Hepatocyte (in vitro differentiated cells): ENCODE measurements around the gene MBNL1. TPM values are rescaled to one million over a fixed set of nuclear protein-coding genes. Genes with fewer than 3 reads are reported as not detected.

Experiments used
- DNase-seq: peaks from one replicate; pipeline ENCODE4 v3.0.0-alpha.2; 2016; ENCODE audit warnings: low spot score
- H2AFZ ChIP-seq: fragments of 200-600 bp; sonication (generic); 2 replicates; pipeline ENCODE4 v1.6.0; 2016; ENCODE audit warnings: antibody characterized with exemption, mild to moderate bottlenecking
- H3K27ac ChIP-seq: fragments of 200-600 bp; sonication (generic); 2 replicates; pipeline ENCODE4 v1.5.1; 2016; ENCODE audit warnings: mild to moderate bottlenecking
- H3K27me3 ChIP-seq: fragments of 200-600 bp; sonication (generic); 2 replicates; pipeline ENCODE4 v1.6.1; 2016
- H3K36me3 ChIP-seq: fragments of 200-600 bp; sonication (generic); replicated peaks from 2 replicates; pipeline ENCODE4 v1.5.1; 2016; ENCODE audit warnings: low read depth; ENCODE audit not compliant: insufficient read depth
- H3K4me1 ChIP-seq: fragments of 200-600 bp; sonication (generic); 2 replicates; pipeline ENCODE4 v1.5.1; 2016; ENCODE audit warnings: mild to moderate bottlenecking, moderate library complexity; ENCODE audit not compliant: insufficient read depth
- H3K4me2 ChIP-seq: fragments of 200-600 bp; sonication (generic); 2 replicates; pipeline ENCODE4 v1.6.0; 2016
- H3K4me3 ChIP-seq: fragments of 200-600 bp; sonication (generic); 2 replicates; pipeline ENCODE4 v1.5.1; 2016; ENCODE audit warnings: mild to moderate bottlenecking
- H3K79me2 ChIP-seq: fragments of 200-600 bp; sonication (generic); 2 replicates; pipeline ENCODE4 v1.6.0; 2017; ENCODE audit warnings: mild to moderate bottlenecking
- H3K9me2 ChIP-seq: fragments of 200-600 bp; sonication (generic); replicated peaks from 2 replicates; pipeline ENCODE4 v1.6.0; 2017; ENCODE audit warnings: mild to moderate bottlenecking; ENCODE audit not compliant: insufficient read depth
- H3K9me3 ChIP-seq: fragments of 200-600 bp; sonication (generic); 2 replicates; pipeline ENCODE4 v1.5.1; 2016; ENCODE audit warnings: low read depth, mild to moderate bottlenecking
- H4K20me1 ChIP-seq: fragments of 200-600 bp; sonication (generic); 2 replicates; pipeline ENCODE4 v1.6.0; 2016; ENCODE audit warnings: mild to moderate bottlenecking; ENCODE audit not compliant: insufficient read depth, poor library complexity, severe bottlenecking
- EZH2 ChIP-seq: fragments of 200-600 bp; sonication (generic); IDR thresholded peaks from 2 replicates; pipeline ENCODE4 v1.6.1; 2016; ENCODE audit warnings: antibody characterized with exemption, mild to moderate bottlenecking, borderline replicate concordance
- EZH2phosphoT487 ChIP-seq: fragments of 200-600 bp; sonication (generic); IDR thresholded peaks from one replicate; pipeline ENCODE4 v1.6.1; 2018; ENCODE audit warnings: antibody characterized with exemption, mild to moderate bottlenecking, low read depth, moderate library complexity; ENCODE audit not compliant: unreplicated experiment, severe bottlenecking
- WGBS: methylation state at CpG from one replicate; pipeline ENCODE4 v1.1.6; 2016; ENCODE audit warnings: low lambda C conversion rate; ENCODE audit errors: missing lambda C conversion rate; 5-methylcytosine and 5-hydroxymethylcytosine counted together
- polyA plus RNA-seq: library from polyadenylated mRNA; unstranded; fragments of >200 nt; fragmentation: Nextera tagmentation; extraction: Ambion mirVana; gene quantifications from 2 replicates; pipeline ENCODE4 v1.2.1, GENCODE V29; 2016
- total RNA-seq: library from RNA; depleted of rRNA; stranded (reverse); fragments of >200 nt; gene quantifications from 2 replicates; pipeline ENCODE4 v1.2.3, GENCODE V29; 2014
- TF ChIP-seq, protein P1 (sequence below): fragments of 200-600 bp; sonication (generic); IDR thresholded peaks from 2 replicates; pipeline ENCODE4 v1.5.1; 2016; ENCODE audit warnings: antibody characterized with exemption, mild to moderate bottlenecking; ENCODE audit not compliant: poor library complexity

The MBNL1 gene
- total and polyA plus RNA-seq, 2 experiments from 2014 or later, result 20.5 to 104 TPM

DNA sequence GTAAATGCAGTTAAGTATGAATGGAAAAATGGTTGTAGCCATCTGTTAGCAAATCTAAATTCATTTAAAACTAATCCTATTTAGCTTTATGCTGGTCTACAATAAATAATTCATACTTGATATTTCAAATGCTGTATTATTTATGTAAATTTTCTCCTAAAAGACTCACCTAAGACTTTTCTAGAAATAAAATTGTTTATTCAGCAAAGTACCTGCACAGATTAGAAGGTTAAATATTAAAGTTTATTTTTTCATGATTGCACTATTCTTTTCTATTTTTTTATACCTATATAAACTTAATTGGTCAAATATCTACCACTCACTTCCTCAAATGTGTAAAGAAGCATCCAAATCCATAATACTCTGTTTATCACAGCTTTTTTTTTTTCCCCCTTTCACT is 45.2 kb downstream of the MBNL1 start:
- Histone ChIP-seq H3K79me2 (peaks cover 93% of the 10 kb centered on the region), H3K27me3 (no peaks in the 10 kb centered on the region)

GRCh38 chr3:152314677-152315353 is 46.1 kb downstream of the MBNL1 start:
- no peak overlapping the region for H3K27ac ChIP-seq
- no peak overlapping the region for H3K4me3 ChIP-seq
- H3K79me2 ChIP-seq, result peaks cover 91% of the 10 kb centered on the region
- H4K20me1 ChIP-seq, result no peaks in the 10 kb centered on the region
- H3K9me2 ChIP-seq, result no peaks in the 10 kb centered on the region
- no peaks in the 10 kb centered on the region for H3K9me3 ChIP-seq
- H3K4me2 ChIP-seq, result no peak overlapping the region
- no peak for DNase-seq
- H3K36me3 ChIP-seq, result no peaks in the 10 kb centered on the region
- 97% methylated on average over 3 of the region's 3 CpGs for WGBS
- H2AFZ ChIP-seq, result no peak overlapping the region
- H3K27me3 ChIP-seq, result no peaks in the 10 kb centered on the region
- TF ChIP-seq, protein P1, sequence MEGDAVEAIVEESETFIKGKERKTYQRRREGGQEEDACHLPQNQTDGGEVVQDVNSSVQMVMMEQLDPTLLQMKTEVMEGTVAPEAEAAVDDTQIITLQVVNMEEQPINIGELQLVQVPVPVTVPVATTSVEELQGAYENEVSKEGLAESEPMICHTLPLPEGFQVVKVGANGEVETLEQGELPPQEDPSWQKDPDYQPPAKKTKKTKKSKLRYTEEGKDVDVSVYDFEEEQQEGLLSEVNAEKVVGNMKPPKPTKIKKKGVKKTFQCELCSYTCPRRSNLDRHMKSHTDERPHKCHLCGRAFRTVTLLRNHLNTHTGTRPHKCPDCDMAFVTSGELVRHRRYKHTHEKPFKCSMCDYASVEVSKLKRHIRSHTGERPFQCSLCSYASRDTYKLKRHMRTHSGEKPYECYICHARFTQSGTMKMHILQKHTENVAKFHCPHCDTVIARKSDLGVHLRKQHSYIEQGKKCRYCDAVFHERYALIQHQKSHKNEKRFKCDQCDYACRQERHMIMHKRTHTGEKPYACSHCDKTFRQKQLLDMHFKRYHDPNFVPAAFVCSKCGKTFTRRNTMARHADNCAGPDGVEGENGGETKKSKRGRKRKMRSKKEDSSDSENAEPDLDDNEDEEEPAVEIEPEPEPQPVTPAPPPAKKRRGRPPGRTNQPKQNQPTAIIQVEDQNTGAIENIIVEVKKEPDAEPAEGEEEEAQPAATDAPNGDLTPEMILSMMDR, result no peak
- TF ChIP-seq EZH2phosphoT487, result no peak
- TF ChIP-seq EZH2, result no peak
- peaks cover 6% of the 10 kb centered on the region for H3K4me1 ChIP-seq

More for the DNA sequence above, 45.2 kb downstream of the MBNL1 start:
- H3K4me2 ChIP-seq, result no peak overlapping the region
- H4K20me1 ChIP-seq, result no peaks in the 10 kb centered on the region
- no peak overlapping the region for H3K4me3 ChIP-seq
- no peaks in the 10 kb centered on the region for H3K9me3 ChIP-seq
- no peaks in the 10 kb centered on the region for H3K9me2 ChIP-seq
- H2AFZ ChIP-seq, result no peak overlapping the region
- H3K36me3 ChIP-seq, result no peaks in the 10 kb centered on the region
- TF ChIP-seq EZH2phosphoT487, result no peak
- no peak for TF ChIP-seq EZH2
- TF ChIP-seq, protein P1, result no peak
- no peak overlapping the region for H3K27ac ChIP-seq
- no peak for DNase-seq
- H3K4me1 ChIP-seq, result peaks cover 15% of the 10 kb centered on the region

DNA sequence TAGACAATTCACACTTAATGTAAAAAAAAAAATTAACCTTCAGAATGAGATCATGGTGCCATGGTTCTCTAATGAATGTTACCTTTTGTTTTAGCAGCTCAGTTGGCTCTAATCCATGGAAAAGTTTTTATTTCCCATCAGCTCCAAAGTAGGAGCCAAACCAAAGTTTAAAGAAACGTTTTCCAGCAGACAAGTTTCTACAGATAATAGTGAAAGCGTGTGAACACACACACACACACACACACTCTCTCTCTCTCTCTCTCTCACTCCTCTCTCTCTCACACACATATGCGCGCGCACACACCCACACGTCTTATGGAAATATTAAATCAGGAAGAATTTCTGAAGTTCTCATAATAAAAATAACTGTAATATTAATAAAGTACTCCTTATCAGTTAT is 46.9 kb downstream of the MBNL1 start:
- Histone ChIP-seq H3K4me3 (no peak overlapping the region), H3K27ac (no peak overlapping the region), H2AFZ (no peak overlapping the region), H3K4me2 (no peak overlapping the region), H3K27me3 (no peaks in the 10 kb centered on the region), H3K9me2 (no peaks in the 10 kb centered on the region), H3K9me3 (no peaks in the 10 kb centered on the region), H4K20me1 (peaks cover 7% of the 10 kb centered on the region), H3K36me3 (no peaks in the 10 kb centered on the region), H3K4me1 (peaks cover 5% of the 10 kb centered on the region), H3K79me2 (peaks cover 90% of the 10 kb centered on the region)
- no peak for TF ChIP-seq EZH2phosphoT487
- no peak for TF ChIP-seq EZH2
- TF ChIP-seq, protein P1, result no peak
- DNase-seq, result no peak
- WGBS, result 85% methylated on average over 6 of the region's 6 CpGs
